Measurements from ENCODE around the gene LTA4H.

The LTA4H gene

GRCh38 chr12:96033549-96034389 lies 1.6 kb downstream of the LTA4H start:
- DNase-seq, result no peak

GRCh38 chr12:96029826-96030225 lies 5.6 kb downstream of the LTA4H start:
- DNase-seq, result no peak

GRCh38 chr12:96028538-96028937 lies 6.8 kb downstream of the LTA4H start:
- no peak for DNase-seq

- DNase-seq, result no peak
Measured at GRCh38 chr12:96026331-96026730, 9.1 kb downstream of the LTA4H start.

- DNase-seq, result no peak
Measured at GRCh38 chr12:96025518-96025917, 9.9 kb downstream of the LTA4H start.

GRCh38 chr12:96020314-96021003 lies 14.9 kb downstream of the LTA4H start:
- DNase-seq, result no peak

GRCh38 chr12:96015672-96016071 lies 19.7 kb downstream of the LTA4H start:
- DNase-seq, result peak; percentile 26

GRCh38 chr12:96014943-96015599 lies 20.3 kb downstream of the LTA4H start:
- no peak for DNase-seq

- DNase-seq, result no peak
Measured at GRCh38 chr12:96007729-96008128, 27.7 kb downstream of the LTA4H start.

GRCh38 chr12:96006727-96007126 lies 28.7 kb downstream of the LTA4H start:
- DNase-seq, result no peak

GRCh38 chr12:96000858-96001257 lies 34.5 kb downstream of the LTA4H start:
- no peak for DNase-seq

- DNase-seq, result no peak
Measured at GRCh38 chr12:95999484-95999883, 35.9 kb downstream of the LTA4H start.

GRCh38 chr12:95998611-95999286 lies 36.6 kb downstream of the LTA4H start:
- DNase-seq, result peak; percentile 40

- DNase-seq, result no peak
Measured at GRCh38 chr12:95997911-95998510, 37.4 kb downstream of the LTA4H start.

GRCh38 chr12:95997276-95997675 lies 38.1 kb downstream of the LTA4H start:
- DNase-seq, result no peak

- DNase-seq, result no peak
Measured at GRCh38 chr12:95996034-95996658, 39.2 kb downstream of the LTA4H start, which contains the start of gene HAL. Gene HAL (minus strand): TSS chr12:95996344. CDS start chr12:95995910, 434 bp downstream.

GRCh38 chr12:95995238-95996031 lies 40.0 kb downstream of the LTA4H start:
- no peak for DNase-seq

- DNase-seq, result no peak
Measured at GRCh38 chr12:95994476-95994875, 40.9 kb downstream of the LTA4H start.

- DNase-seq, result no peak
Measured at GRCh38 chr12:95993907-95994306, 41.5 kb downstream of the LTA4H start.

- no peak for DNase-seq
Measured at GRCh38 chr12:95990136-95990535, 45.3 kb downstream of the LTA4H start.
